ENCODE measurements around the gene RNASE4. TPM values are rescaled to one million over a fixed set of nuclear protein-coding genes. Genes with fewer than 3 reads are reported as not detected.

Gene RNASE4
- total and polyA plus RNA-seq, 2 donors (not counting 3 experiments of a cell fraction or from before 2014, with no cell fraction given): 6.9 to 27.4 TPM

DNA sequence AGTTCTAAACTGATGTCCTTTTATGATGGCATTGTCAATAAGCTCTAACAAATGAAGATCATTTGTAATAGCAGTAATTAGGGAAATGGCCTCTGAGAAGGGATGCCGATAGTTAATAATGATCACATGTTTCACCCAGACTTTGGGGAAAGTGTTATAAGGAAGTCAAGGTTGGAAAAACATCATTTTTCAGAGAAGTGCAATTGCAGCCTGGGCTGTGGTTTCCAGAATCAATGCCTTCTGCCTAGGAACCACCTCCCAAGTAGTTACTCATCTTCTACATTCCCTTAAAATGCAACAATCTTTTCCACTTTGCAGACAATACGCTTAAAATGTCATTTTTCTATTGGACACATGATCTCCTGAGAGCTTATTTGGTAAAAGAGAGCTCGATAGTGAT is 62.2 kb downstream of the RNASE4 start:
- CTCF ChIA-PET: interaction anchor here (0.8 to 1.3 kb wide), 5 partner anchors 11 to 111 kb away, joined by 3 to 4 read pairs (median 3); no protein-coding TSS in a partner anchor
- no peaks in the 10 kb centered on the region for H3K9me1 ChIP-seq (replicated peaks; ENCODE audit: control insufficient read depth, extremely low read depth, insufficient read depth, low read length)
- H3K4me2 ChIP-seq (ENCODE audit: insufficient read depth, low read length): no peak overlapping the region
- H3K79me2 ChIP-seq (ENCODE audit: control insufficient read depth, insufficient read depth, low read length): no peaks in the 10 kb centered on the region
- H3K27me3 ChIP-seq (ENCODE audit: control insufficient read depth in 2 of 2, insufficient read depth in 2 of 2, low read length in 2 of 2): peaks cover 9 to 13% of the 10 kb centered on the region in 2 experiments
- H2AFZ ChIP-seq (ENCODE audit: low read depth, low read length): no peak overlapping the region
- no peaks in the 10 kb centered on the region for H3K9me3 ChIP-seq (replicated peaks; ENCODE audit: control insufficient read depth, insufficient read depth, low read length)
- no peaks in the 10 kb centered on the region for H3K4me1 ChIP-seq (ENCODE audit: control insufficient read depth, extremely low read depth, insufficient read depth, low read length)
- FAIRE-seq: no peak
- H3K9ac ChIP-seq (replicated peaks; ENCODE audit: extremely low read depth, insufficient read depth, low read length): no peak overlapping the region
- H3K36me3 ChIP-seq (ENCODE audit: control insufficient read depth in 2 of 2, extremely low read depth in 1 of 2, insufficient read depth in 2 of 2, low read length in 2 of 2): no peaks in the 10 kb centered on the region
- no peak overlapping the region for H3K4me3 ChIP-seq (replicated peaks in 1 of 3; ENCODE audit: insufficient read depth in 1 of 3, low read depth in 1 of 3, low read length in 3 of 3)
- dilution Hi-C loops (cut with MboI; ENCODE audit: extremely low pct_ligation_motif_present, low sequenced_read_pairs) (no loop called here), intact Hi-C loops (cut with micrococcal nuclease) (no loop called here)
- POLR2A ChIA-PET: no interaction called here
- no peak overlapping the region for H3K27ac ChIP-seq (ENCODE audit: insufficient read depth, low read depth, low read length)
- H4K20me1 ChIP-seq (replicated peaks; ENCODE audit: control insufficient read depth, extremely low read depth, insufficient read depth, low read length): no peaks in the 10 kb centered on the region
- TF ChIP-seq EZH2 (IDR thresholded peaks at IDR 0.05; ENCODE audit: borderline replicate concordance, low read depth, low read length, severe bottlenecking) (no peak), POLR2AphosphoS5 (IDR thresholded peaks at IDR 0.05; ENCODE audit: insufficient read depth, low read depth, low read length) (no peak), FOS (IDR thresholded peaks at IDR 0.05; ENCODE audit: borderline replicate concordance, insufficient read depth, low read length) (no peak), POLR2A (IDR thresholded peaks at IDR 0.05; ENCODE audit: low read depth, low read length) (no peak), MYC (IDR thresholded peaks at IDR 0.05; ENCODE audit: low read depth, low read length) (no peak), JUN (IDR thresholded peaks at IDR 0.05; ENCODE audit: borderline replicate concordance, insufficient read depth, insufficient read length, low read depth) (no peak), GATA2 (IDR thresholded peaks at IDR 0.05; ENCODE audit: insufficient read depth, insufficient read length, low read depth, low read length) (no peak)
- TF ChIP-seq, protein P1, sequence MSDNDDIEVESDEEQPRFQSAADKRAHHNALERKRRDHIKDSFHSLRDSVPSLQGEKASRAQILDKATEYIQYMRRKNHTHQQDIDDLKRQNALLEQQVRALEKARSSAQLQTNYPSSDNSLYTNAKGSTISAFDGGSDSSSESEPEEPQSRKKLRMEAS (IDR thresholded peaks at IDR 0.05; ENCODE audit: insufficient read depth, insufficient read length): no peak
- TF ChIP-seq, protein P2, sequence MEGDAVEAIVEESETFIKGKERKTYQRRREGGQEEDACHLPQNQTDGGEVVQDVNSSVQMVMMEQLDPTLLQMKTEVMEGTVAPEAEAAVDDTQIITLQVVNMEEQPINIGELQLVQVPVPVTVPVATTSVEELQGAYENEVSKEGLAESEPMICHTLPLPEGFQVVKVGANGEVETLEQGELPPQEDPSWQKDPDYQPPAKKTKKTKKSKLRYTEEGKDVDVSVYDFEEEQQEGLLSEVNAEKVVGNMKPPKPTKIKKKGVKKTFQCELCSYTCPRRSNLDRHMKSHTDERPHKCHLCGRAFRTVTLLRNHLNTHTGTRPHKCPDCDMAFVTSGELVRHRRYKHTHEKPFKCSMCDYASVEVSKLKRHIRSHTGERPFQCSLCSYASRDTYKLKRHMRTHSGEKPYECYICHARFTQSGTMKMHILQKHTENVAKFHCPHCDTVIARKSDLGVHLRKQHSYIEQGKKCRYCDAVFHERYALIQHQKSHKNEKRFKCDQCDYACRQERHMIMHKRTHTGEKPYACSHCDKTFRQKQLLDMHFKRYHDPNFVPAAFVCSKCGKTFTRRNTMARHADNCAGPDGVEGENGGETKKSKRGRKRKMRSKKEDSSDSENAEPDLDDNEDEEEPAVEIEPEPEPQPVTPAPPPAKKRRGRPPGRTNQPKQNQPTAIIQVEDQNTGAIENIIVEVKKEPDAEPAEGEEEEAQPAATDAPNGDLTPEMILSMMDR (IDR thresholded peaks at IDR 0.05; ENCODE audit: extremely low read depth in 1 of 2, insufficient read depth in 1 of 2, low read depth in 1 of 2, low read length in 2 of 2): no peak
- DNase-seq (ENCODE audit: low read depth, low spot score): no peak
- no TSS peak for BruUV-seq (replicated peaks)
